PFSK-1 (cell line): ENCODE results near the gene CCDC85C.

ENCODE experiments used
- FOXP2 ChIP-seq: optimal IDR thresholded peaks from 2 replicates; pipeline ENCODE3; 2011; ENCODE audit warnings: borderline replicate concordance, control low read depth, inconsistent platforms; ENCODE audit not compliant: insufficient read depth; ENCODE audit errors: extremely low read length, extremely low read depth
- POLR2AphosphoS5 ChIP-seq: IDR thresholded peaks from 2 replicates; pipeline ENCODE4 v1.6.1; 2012; ENCODE audit warnings: low read depth, mild to moderate bottlenecking, control low read depth, low read length, moderate library complexity
- SIN3A ChIP-seq: IDR thresholded peaks from 2 replicates; pipeline ENCODE4 v1.6.1; 2012; ENCODE audit warnings: mild to moderate bottlenecking, low read length, moderate library complexity, borderline replicate concordance; ENCODE audit not compliant: insufficient read depth
- TAF1 ChIP-seq: IDR thresholded peaks from 2 replicates; pipeline ENCODE4 v1.6.1; 2012; ENCODE audit warnings: low read length, control low read depth, borderline replicate concordance; ENCODE audit not compliant: insufficient read depth
- TF ChIP-seq, protein P1 (sequence below), 2 experiments: IDR thresholded peaks; 2 replicates each; pipeline versions ENCODE4 v1.6.1 to v1.8.0; 2011 to 2012; ENCODE audit warnings: low read depth in 2 of 2, low read length in 2 of 2, control low read depth in 1 of 2, inconsistent platforms in 1 of 2, mild to moderate bottlenecking in 1 of 2, moderate library complexity in 1 of 2; ENCODE audit not compliant: insufficient read depth in 1 of 2

Gene CCDC85C

DNA sequence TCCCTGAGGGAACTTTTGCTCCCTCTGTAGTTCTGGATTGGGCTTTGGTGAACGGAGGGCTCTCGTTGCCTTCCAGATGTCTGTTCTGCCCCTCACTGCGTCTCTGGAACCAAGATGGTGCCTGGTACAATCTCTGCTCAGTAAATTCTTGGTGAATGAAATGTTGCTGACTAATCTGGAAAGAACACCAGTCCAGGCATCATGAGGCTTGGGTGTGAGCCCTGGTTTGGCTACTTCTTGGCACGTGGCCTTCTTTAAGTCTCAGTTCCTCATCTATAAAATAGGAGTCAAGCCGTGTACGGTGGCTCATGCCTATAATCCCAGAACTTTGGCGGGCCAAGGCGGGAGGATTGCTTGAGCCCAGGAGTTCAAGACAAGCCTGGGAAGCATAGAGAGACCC lies 45.2 kb upstream of the CCDC85C start:
- TF ChIP-seq SIN3A (no peak), FOXP2 (no peak), TAF1 (no peak), POLR2AphosphoS5 (no peak)
- TF ChIP-seq, protein P1, sequence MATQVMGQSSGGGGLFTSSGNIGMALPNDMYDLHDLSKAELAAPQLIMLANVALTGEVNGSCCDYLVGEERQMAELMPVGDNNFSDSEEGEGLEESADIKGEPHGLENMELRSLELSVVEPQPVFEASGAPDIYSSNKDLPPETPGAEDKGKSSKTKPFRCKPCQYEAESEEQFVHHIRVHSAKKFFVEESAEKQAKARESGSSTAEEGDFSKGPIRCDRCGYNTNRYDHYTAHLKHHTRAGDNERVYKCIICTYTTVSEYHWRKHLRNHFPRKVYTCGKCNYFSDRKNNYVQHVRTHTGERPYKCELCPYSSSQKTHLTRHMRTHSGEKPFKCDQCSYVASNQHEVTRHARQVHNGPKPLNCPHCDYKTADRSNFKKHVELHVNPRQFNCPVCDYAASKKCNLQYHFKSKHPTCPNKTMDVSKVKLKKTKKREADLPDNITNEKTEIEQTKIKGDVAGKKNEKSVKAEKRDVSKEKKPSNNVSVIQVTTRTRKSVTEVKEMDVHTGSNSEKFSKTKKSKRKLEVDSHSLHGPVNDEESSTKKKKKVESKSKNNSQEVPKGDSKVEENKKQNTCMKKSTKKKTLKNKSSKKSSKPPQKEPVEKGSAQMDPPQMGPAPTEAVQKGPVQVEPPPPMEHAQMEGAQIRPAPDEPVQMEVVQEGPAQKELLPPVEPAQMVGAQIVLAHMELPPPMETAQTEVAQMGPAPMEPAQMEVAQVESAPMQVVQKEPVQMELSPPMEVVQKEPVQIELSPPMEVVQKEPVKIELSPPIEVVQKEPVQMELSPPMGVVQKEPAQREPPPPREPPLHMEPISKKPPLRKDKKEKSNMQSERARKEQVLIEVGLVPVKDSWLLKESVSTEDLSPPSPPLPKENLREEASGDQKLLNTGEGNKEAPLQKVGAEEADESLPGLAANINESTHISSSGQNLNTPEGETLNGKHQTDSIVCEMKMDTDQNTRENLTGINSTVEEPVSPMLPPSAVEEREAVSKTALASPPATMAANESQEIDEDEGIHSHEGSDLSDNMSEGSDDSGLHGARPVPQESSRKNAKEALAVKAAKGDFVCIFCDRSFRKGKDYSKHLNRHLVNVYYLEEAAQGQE (IDR thresholded peaks at IDR 0.05; ENCODE audit: insufficient read depth in 1 of 2, low read depth in 2 of 2, low read length in 2 of 2) = no peak

DNA sequence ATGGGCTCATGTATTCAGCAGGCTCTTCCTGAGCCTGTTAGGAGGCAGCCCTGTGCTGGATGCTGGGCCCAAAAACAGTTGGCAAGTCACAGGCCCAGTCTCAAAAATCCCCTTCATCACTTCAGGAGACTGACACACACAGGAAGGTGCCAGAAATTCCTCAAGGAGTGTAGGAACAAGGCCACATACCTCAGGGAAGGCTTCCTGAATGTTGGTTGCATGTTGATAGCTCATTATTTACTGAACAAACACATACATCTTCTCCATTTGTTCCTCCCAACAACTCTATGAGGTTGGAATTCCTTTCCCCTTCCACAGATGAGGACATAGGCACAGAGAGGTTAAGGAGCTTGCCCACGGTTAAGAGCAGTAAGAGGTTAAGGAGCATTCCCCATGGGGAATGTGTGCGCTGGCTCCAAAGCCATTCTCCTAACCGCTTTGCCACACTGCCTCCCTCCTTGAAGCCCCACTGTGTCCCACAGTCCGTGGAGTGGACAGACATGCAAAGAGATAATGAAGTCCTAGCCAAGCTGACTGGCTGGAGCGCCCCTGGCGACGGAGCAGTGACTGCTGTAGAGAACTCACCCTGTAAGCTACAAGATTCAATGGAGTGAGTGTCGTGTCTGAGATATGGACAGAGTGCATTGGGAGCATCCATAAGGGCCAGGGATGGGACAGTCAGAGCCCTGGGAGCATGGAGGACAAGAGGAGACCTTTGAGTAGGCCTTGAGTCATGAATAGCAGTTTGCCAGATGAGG lies 44.2 kb upstream of the CCDC85C start:
- TF ChIP-seq POLR2AphosphoS5 (no peak), TAF1 (no peak), SIN3A (no peak), FOXP2 (no peak)
- TF ChIP-seq, protein P1 (IDR thresholded peaks at IDR 0.05; ENCODE audit: insufficient read depth in 1 of 2, low read depth in 2 of 2, low read length in 2 of 2) = no peak

DNA sequence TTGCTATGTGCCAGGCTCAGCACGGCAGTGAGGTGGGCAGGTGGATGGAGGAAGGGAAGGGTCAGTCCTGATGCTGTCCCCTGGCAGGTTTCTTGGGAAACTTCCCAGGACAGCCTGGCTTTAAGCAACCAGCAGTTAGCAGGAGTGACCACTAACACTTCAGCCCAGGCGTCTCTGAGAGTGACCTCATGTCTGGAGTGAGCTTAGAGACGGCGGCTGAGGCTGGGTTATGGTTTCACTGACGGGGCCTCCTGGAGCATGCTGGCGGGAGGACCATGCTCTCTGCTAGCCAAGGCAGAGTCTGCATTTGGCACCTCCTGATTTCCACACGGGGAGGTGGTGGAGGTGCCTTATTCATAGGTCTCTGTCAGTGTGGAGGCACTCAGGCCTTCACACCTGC lies 43.4 kb upstream of the CCDC85C start:
- no peak for TF ChIP-seq FOXP2
- TF ChIP-seq POLR2AphosphoS5 = no peak
- TF ChIP-seq SIN3A = no peak
- TF ChIP-seq, protein P1 (IDR thresholded peaks at IDR 0.05; ENCODE audit: insufficient read depth in 1 of 2, low read depth in 2 of 2, low read length in 2 of 2) = no peak
- no peak for TF ChIP-seq TAF1

DNA sequence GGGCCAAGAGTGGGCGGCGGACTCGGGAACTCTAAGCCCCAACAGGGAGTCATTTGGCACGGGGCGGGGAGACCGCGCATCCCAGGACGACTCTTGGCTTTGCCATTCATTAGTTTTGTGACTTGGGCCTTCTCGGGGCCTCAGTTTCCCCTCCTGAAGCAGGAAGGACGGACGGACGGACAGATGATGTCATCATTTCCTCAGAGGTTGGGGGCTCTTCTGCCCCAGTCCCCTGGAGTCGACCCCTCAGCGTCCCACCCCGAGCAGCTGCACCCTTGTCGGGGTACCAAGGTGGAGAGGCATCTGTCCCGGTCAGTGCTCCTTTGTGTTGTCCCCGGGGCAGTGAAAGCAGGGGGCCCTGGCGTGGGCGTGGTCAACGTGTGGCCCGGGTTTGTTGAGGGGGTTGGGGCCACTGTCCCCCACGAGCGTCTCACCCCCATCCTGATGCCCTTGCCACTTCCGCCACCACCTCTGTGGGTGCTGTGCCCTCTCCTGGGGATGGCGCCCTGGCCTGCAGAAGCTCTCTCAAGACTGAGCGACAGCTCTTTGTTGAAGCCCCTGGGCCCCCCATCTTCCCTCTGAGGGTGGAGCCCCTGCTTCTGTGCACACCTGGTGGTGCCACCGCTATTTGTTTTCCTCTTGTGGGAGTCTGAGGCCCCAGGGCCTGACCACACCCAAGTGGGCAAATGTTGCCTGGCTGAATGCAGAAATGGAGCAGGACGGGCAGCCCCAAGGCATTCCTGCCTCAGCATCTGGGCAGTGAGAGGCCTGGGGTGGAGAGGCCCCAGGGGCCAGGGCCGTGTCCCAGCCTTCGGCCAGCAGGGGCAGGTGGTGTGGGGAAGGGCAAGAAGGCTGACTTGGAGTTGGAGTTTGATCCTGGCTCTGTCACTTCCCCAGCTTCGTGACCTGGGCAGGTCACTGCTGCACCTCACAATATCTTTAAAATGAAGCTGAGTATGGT lies 41.8 kb upstream of the CCDC85C start:
- TF ChIP-seq FOXP2 = no peak
- TF ChIP-seq, protein P1 (IDR thresholded peaks at IDR 0.05; ENCODE audit: insufficient read depth in 1 of 2, low read depth in 2 of 2, low read length in 2 of 2) = no peak
- TF ChIP-seq POLR2AphosphoS5 = no peak
- TF ChIP-seq TAF1 = no peak
- no peak for TF ChIP-seq SIN3A
